GM19099 (cell line): Measurements from ENCODE around the gene ADORA2A.

Experiments used
- POLR2A ChIP-seq: IDR thresholded peaks from 3 replicates; pipeline ENCODE4 v1.6.1; 2011; ENCODE audit warnings: low read depth; ENCODE audit not compliant: insufficient read length; ENCODE audit errors: extremely low read depth

Gene ADORA2A

GRCh38 chr22:24424001-24424900 lies 3.1 kb upstream of the ADORA2A start:
- TF ChIP-seq POLR2A: no peak

- no peak for TF ChIP-seq POLR2A
Measured at GRCh38 chr22:24424901-24425775, 2.3 kb upstream of the ADORA2A start.

GRCh38 chr22:24426436-24426835 lies 963 bp upstream of the ADORA2A start:
- no peak for TF ChIP-seq POLR2A

GRCh38 chr22:24426851-24427499 lies 424 bp upstream of the ADORA2A start:
- TF ChIP-seq POLR2A: no peak

GRCh38 chr22:24428751-24429410 lies 1.5 kb downstream of the ADORA2A start:
- no peak for TF ChIP-seq POLR2A

GRCh38 chr22:24429411-24430365 lies 2.3 kb downstream of the ADORA2A start:
- no peak for TF ChIP-seq POLR2A

- no peak for TF ChIP-seq POLR2A
Measured at GRCh38 chr22:24430431-24431308, 3.3 kb downstream of the ADORA2A start.

- TF ChIP-seq POLR2A: no peak
Measured at GRCh38 chr22:24431309-24432034, 4.1 kb downstream of the ADORA2A start.

GRCh38 chr22:24432059-24432853 lies 4.9 kb downstream of the ADORA2A start:
- TF ChIP-seq POLR2A: no peak

GRCh38 chr22:24433001-24433827 lies 5.8 kb downstream of the ADORA2A start:
- TF ChIP-seq POLR2A: no peak
